Smooth muscle cell (in vitro differentiated cells): ENCODE results near the gene PPP2R3B. TPM values are rescaled to one million over a fixed set of nuclear protein-coding genes. Genes with fewer than 3 reads are reported as not detected.

Experiments
- DNase-seq: peaks from one replicate; lab custom pipeline; 2025; ENCODE audit not compliant: unreplicated experiment; lab: John Stamatoyannopoulos, UW
- H2AFZ ChIP-seq: fragments of 200-600 bp; sonication (generic); 2 replicates; pipeline ENCODE4 v1.6.0; 2016; ENCODE audit warnings: antibody characterized with exemption, low read depth, mild to moderate bottlenecking
- H3F3A ChIP-seq: fragments of 200-600 bp; sonication (generic); 2 replicates; pipeline ENCODE4 v1.6.0; 2017; ENCODE audit warnings: antibody characterized with exemption, low read depth
- H3K27ac ChIP-seq: fragments of 200-600 bp; sonication (generic); 2 replicates; pipeline ENCODE4 v1.5.1; 2016; ENCODE audit warnings: low read depth, mild to moderate bottlenecking
- H3K27me3 ChIP-seq: fragments of 200-600 bp; sonication (generic); 2 replicates; pipeline ENCODE4 v1.6.1; 2016; ENCODE audit warnings: low read depth, mild to moderate bottlenecking
- H3K36me3 ChIP-seq: fragments of 200-600 bp; sonication (generic); 2 replicates; pipeline ENCODE4 v1.5.1; 2016; ENCODE audit warnings: low read depth
- H3K4me1 ChIP-seq: fragments of 200-600 bp; sonication (generic); 2 replicates; pipeline ENCODE4 v1.5.1; 2016; ENCODE audit warnings: low read depth
- H3K4me2 ChIP-seq: fragments of 200-600 bp; sonication (generic); 2 replicates; pipeline ENCODE4 v1.6.0; 2016; ENCODE audit warnings: mild to moderate bottlenecking
- H3K4me3 ChIP-seq: fragments of 200-600 bp; sonication (generic); 2 replicates; pipeline ENCODE4 v1.5.1; 2016; ENCODE audit warnings: mild to moderate bottlenecking
- H3K79me2 ChIP-seq: fragments of 200-600 bp; sonication (generic); 2 replicates; pipeline ENCODE4 v1.6.0; 2016; ENCODE audit warnings: low read depth, mild to moderate bottlenecking
- H3K9ac ChIP-seq: fragments of 200-600 bp; sonication (generic); 2 replicates; pipeline ENCODE4 v1.6.0; 2016; ENCODE audit warnings: low read depth
- H3K9me3 ChIP-seq: fragments of 200-600 bp; sonication (generic); replicated peaks from 2 replicates; pipeline ENCODE4 v1.5.1; 2016; ENCODE audit warnings: low read depth
- H4K20me1 ChIP-seq: fragments of 200-600 bp; sonication (generic); 2 replicates; pipeline ENCODE4 v1.6.0; 2016; ENCODE audit warnings: low read depth
- CTCF ChIP-seq: fragments of 200-600 bp; sonication (generic); IDR thresholded peaks from 2 replicates; pipeline ENCODE4 v1.5.1; 2017; ENCODE audit warnings: borderline replicate concordance, mild to moderate bottlenecking, antibody characterized with exemption; ENCODE audit not compliant: insufficient read depth, poor library complexity, severe bottlenecking
- WGBS: methylation state at CpG from one replicate; pipeline ENCODE4 v1.1.7; 2016; ENCODE audit warnings: low lambda C conversion rate; 5-methylcytosine and 5-hydroxymethylcytosine counted together
- polyA plus RNA-seq: library from polyadenylated mRNA; unstranded; fragments of >200 nt; fragmentation: Nextera tagmentation; extraction: Ambion mirVana; gene quantifications from 2 replicates; pipeline ENCODE4 v1.2.1, GENCODE V29; 2016
- total RNA-seq: library from RNA; depleted of rRNA; stranded (reverse); fragments of >200 nt; gene quantifications from 2 replicates; pipeline ENCODE4 v1.2.3, GENCODE V29; 2014

PPP2R3B gene
- total and polyA plus RNA-seq, 2 experiments from 2014 or later: 15.2 to 25.1 TPM

DNA sequence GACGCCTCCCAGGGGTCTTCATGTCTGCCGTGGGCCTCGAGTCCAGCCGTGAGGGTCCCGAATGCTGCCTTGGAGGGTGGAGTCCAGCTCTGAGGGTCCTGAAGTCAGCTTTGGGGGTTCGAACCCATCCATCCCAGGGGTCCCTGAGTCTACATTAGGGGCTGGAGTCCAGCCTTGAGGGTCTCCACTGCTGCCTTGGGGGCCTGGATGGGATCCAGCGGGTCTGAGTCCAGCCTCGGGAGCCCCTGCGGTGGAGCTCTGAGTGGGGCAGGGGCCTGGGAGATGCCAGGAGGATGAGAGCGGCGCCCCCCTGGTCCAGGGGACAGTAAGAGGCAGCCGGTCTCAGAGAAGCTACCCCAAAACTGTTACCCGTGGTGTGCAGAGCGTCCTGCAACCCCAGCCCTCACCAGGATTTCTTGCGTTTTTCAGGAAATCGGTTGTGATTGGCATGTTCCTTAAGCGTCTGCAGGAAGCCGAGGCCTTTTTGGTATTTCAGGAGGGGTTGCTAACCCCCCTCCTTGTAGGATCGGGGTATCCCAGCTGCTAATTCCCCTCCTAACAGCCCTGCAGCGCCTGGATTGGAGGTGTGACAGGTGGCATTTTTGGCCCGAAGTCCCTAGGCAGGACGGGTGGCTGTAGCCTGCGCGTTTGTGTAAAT, 66.5 kb downstream of the PPP2R3B start:
- peaks cover 3% of the 10 kb centered on the region for H3F3A ChIP-seq
- no peak for DNase-seq
- peaks cover 13% of the 10 kb centered on the region for H4K20me1 ChIP-seq
- H3K27me3 ChIP-seq: no peaks in the 10 kb centered on the region
- H3K27ac ChIP-seq: peak overlapping the region; percentile 78
- H3K4me2 ChIP-seq: peak overlapping the region; percentile 97
- H3K4me1 ChIP-seq: peaks cover 5% of the 10 kb centered on the region
- no peak for TF ChIP-seq CTCF
- no peaks in the 10 kb centered on the region for H3K9me3 ChIP-seq
- H3K4me3 ChIP-seq: peak overlapping the region; percentile 97
- 10% methylated on average over 23 of the region's 24 CpGs for WGBS
- H2AFZ ChIP-seq: no peak overlapping the region
- H3K36me3 ChIP-seq: no peaks in the 10 kb centered on the region
- peak overlapping the region; percentile 99 for H3K9ac ChIP-seq
- peaks cover 15% of the 10 kb centered on the region for H3K79me2 ChIP-seq

DNA sequence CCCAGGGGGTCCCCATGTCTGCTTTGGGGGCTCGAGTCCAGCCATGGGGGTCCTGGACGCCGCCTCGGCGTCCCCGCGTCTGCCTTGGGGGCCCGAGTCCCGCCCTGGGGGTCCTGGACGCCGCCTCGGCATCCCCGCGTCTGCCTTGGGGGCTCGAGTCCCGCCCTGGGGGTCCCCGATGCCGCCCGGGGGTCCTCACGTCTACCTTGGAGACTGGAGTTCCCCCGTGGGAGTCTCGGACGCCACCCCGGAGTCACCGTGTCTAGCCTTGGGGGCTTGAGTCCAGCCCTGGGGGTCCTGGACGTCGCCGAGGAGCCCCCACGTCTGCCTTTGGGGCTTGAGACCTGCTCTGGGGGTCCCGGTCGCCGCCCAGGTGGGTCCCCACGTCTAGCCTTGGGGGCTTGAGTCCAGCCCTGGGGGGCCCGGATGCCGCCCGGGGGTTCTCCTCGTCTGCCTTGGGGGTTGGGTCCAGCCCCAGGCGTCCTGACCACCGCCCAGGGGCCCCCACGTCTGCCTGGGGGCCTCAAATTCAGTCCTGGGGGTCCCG, 67.1 kb downstream of the PPP2R3B start:
- WGBS: 1% methylated on average over 39 of the region's 41 CpGs
- TF ChIP-seq CTCF: no peak
- peak overlapping the region; percentile 78 for H3K27ac ChIP-seq
- no peaks in the 10 kb centered on the region for H3K27me3 ChIP-seq
- no peak overlapping the region for H2AFZ ChIP-seq
- H3K9ac ChIP-seq: peak overlapping the region; percentile 99
- H3F3A ChIP-seq: peaks cover 3% of the 10 kb centered on the region
- H4K20me1 ChIP-seq: peaks cover 13% of the 10 kb centered on the region
- H3K4me2 ChIP-seq: peak overlapping the region; percentile 97
- no peaks in the 10 kb centered on the region for H3K36me3 ChIP-seq
- H3K4me3 ChIP-seq: peak overlapping the region; percentile 97
- no peaks in the 10 kb centered on the region for H3K9me3 ChIP-seq
- no peak for DNase-seq
- peaks cover 5% of the 10 kb centered on the region for H3K4me1 ChIP-seq
- H3K79me2 ChIP-seq: peaks cover 15% of the 10 kb centered on the region

DNA sequence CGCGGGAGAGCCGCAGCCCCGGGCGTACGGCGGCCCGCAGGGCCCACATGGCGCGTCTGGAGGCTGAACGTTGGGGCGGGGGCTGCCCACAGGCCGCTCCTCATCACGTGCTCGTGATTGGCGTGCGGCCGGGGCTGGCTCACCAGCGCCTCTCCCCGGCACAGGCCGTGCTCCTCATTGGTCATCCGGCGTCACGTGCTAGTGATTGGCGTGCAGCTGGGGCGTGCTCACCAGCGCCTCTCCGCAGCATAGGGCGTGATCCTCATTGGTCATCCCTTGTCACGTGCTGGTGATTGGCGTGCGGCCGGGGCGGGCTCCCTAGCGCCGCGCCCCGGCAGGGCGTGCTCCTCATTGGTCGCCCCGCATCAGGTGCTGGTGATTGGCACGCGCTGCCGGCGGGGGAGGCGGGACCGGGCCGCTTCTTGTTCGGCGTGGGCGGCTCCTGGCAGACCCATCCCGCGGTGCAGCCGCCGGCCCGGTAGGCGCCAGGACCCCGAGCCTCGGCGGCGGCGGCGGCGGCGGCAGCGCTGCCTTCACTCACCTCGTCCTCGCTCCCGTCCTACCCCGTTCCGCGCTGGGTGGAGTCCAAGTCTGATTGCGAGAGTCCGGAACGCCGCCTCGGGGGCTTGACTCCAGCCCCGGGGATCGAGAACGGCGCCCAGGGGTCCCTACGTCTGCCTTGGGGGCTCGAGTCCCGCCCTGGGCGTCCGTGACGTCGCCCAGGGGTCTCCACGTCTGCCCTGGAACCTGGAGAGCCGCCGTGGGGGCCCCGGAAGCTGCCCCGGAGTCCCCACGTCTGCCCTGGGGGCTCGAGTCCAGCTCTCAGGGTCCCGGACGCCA, 67.7 kb downstream of the PPP2R3B start, which contains the start of gene GTPBP6:
GTPBP6 (minus strand) TSS at position 58 of the 840 bp plus-strand sequence; CDS start at position 49, 9 bp downstream.
- peaks cover 15% of the 10 kb centered on the region for H3K79me2 ChIP-seq
- peaks cover 13% of the 10 kb centered on the region for H4K20me1 ChIP-seq
- no peaks in the 10 kb centered on the region for H3K9me3 ChIP-seq
- no peaks in the 10 kb centered on the region for H3K27me3 ChIP-seq
- H3K9ac ChIP-seq: peak within 1 kb of the TSS; percentile 99
- H3F3A ChIP-seq: peaks cover 3% of the 10 kb centered on the region
- peaks cover 5% of the 10 kb centered on the region for H3K4me1 ChIP-seq
- H3K36me3 ChIP-seq: no peaks in the 10 kb centered on the region
- peak within 1 kb of the TSS; percentile 97 for H3K4me2 ChIP-seq
- WGBS: under 1% methylated on average over 94 of the region's 97 CpGs
- H2AFZ ChIP-seq: peak within 1 kb of the TSS; percentile 88
- peak within 1 kb of the TSS; percentile 95 for H3K27ac ChIP-seq
- peak within 1 kb of the TSS; percentile 97 for H3K4me3 ChIP-seq
- no peak for DNase-seq
- no peak for TF ChIP-seq CTCF
